C4-2B (cell line): Measurements from ENCODE around the gene BEAN1.

Source experiments
- H3K27ac ChIP-seq: fragments of 450-650 bp; 2 replicates; pipeline ENCODE4 v1.5.1; 2017
- ZFX ChIP-seq: fragments of 450-650 bp; IDR thresholded peaks from 2 replicates; pipeline ENCODE4 v1.6.1; 2017
- TF ChIP-seq, protein P1 (sequence below): fragments of 450-650 bp; conservative IDR thresholded peaks from 2 replicates; pipeline ENCODE4 v1.5.1; 2017; ENCODE audit warnings: mild to moderate bottlenecking

The BEAN1 gene

DNA sequence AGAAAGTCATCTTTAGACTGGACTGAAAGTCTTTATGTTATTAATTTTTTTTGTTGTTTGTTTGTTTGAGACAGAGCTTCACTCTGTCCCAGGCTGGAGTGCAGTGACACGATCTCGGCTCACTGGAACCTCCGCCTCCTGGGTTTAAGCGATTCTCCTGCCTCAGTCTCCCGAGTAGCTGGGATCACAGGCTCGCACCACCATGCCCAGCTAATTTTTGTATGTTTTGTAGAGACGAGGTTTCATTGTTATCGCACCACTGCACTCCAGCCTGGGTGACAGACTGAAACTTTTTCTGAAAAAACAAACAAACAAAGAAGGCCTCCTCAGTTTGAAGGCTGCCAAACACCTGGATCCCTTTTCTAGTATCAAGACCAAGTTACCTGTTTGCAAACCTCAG is 4.7 kb downstream of the BEAN1 start:
- no peak overlapping the region for H3K27ac ChIP-seq
- TF ChIP-seq, protein P1, sequence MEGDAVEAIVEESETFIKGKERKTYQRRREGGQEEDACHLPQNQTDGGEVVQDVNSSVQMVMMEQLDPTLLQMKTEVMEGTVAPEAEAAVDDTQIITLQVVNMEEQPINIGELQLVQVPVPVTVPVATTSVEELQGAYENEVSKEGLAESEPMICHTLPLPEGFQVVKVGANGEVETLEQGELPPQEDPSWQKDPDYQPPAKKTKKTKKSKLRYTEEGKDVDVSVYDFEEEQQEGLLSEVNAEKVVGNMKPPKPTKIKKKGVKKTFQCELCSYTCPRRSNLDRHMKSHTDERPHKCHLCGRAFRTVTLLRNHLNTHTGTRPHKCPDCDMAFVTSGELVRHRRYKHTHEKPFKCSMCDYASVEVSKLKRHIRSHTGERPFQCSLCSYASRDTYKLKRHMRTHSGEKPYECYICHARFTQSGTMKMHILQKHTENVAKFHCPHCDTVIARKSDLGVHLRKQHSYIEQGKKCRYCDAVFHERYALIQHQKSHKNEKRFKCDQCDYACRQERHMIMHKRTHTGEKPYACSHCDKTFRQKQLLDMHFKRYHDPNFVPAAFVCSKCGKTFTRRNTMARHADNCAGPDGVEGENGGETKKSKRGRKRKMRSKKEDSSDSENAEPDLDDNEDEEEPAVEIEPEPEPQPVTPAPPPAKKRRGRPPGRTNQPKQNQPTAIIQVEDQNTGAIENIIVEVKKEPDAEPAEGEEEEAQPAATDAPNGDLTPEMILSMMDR, result no peak
- TF ChIP-seq ZFX, result no peak

DNA sequence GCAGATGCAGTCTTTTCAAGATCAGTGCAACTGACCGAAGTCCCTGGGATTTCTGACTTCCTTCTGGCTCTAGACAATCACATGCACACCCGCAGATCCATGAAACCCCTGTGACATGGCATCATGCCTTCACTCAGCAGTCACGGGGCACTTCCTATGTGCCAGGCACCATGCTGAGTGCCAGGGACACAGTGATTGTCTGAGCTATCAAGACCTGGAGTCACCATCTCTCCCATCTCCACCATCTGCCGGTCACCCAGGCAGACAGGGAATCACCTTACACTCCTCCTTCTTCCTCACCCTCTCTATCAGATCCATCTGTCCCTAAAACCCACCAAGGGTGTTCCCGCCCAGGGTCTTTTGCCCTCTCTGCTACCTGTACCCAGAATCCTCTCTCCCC is 5.3 kb downstream of the BEAN1 start:
- no peak overlapping the region for H3K27ac ChIP-seq
- TF ChIP-seq ZFX, result no peak
- TF ChIP-seq, protein P1, result no peak

DNA sequence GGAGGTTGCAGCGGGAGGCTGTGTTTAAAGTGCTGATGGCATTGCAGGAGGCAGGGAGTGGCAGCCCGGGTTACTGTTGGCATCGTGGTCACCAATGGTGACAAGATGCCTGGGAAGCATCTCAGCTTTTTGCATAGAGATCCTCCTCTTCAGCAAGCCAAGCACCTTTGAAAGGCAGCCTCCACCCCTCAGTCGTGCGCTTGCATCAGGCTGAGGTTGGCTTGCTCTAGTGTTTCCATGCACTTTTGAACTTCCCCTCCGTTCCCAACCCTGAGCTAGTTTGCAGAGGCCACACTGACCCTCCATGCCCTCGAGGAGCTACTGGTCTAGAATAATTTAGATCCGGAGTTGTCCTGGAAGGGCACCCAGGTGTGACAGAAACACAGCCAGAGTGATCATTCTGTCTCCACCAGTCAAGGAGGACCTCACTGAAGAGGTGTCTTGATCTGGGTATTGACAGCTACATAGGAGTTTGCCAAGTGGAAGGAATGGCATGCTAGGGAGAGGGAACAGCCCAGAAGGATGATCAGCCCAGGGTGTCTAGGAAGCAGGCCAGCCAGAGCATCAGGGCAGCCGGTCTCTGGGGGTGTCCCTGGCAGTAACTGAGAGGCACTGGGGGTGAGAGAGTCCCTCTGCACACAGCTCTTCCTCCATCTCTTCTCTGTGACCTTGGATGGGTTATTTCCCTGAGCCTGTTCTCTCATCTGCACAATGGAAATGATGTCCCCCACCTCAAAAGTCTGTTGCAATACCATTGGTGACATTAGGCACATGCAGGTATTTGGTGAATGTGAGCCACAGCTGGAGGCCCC is 7.7 kb downstream of the BEAN1 start:
- H3K27ac ChIP-seq, result no peak overlapping the region
- TF ChIP-seq ZFX, result no peak
- TF ChIP-seq, protein P1, result no peak

DNA sequence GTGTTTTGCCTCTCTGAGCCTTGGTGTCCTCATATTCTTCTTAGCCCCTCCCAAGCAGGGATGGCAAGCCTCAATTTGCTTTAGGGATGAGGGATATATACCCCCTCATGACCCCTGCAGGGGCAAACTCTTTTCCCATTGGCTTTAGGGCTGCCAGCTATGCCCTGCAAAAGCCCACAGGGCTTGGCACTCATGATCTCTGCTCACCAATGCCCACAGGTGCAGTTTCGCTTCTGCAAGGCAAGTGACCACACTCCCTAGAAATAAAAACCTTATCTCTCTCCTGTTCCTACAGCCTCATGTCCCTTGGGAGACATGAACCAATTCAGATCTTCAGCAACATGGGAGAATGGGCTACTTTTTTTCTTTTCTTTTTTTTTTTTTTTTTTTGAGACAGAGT is 8.8 kb downstream of the BEAN1 start:
- no peak overlapping the region for H3K27ac ChIP-seq
- TF ChIP-seq, protein P1, result no peak
- no peak for TF ChIP-seq ZFX

DNA sequence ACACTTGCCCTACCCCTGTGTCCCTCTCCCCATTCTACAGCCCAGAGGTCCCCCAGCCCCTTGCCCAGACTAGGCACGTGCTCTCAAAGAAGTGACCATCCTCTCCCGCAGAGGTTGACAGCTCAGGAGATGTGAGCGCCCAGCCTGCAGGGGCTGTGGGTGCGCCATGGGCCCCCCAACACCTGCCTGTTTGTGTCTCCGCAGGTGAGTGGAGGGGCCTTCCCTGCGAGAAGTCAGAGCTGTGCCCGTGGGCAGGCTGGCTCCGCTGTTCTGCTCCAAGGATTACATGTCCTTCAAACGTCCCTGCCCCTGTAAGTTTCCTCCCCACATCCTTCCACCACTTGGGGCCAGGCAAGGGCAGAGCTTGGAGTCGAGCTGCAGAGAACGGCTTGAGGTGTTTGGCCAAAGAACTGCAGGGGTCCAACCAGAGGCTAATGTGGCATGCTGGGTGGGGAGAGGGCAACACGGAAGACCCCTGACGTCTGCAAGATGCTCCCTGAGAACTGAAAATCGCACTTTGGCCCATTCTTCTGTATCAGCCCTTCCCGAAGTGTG is 10.4 kb downstream of the BEAN1 start:
- no peak for TF ChIP-seq ZFX
- no peak overlapping the region for H3K27ac ChIP-seq

DNA sequence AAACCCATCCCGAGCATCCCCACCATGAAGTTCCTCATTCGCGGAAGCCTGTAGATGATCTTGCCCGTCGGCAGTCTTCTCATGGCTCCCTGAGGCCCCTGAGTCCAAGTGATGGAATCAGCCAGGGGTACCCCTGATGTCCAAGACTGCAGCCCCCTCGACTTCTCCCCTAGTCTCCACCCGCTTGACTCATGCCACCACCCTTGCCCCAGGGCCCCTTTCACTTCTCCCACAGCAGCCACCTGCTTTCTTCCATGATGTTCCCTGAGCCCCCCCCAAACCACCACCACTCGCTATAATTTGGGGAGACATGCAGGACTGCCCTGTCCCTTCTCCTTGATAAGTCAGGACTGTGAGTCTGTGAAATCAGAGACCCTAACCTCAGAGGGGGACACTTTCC is 11.4 kb downstream of the BEAN1 start:
- no peak overlapping the region for H3K27ac ChIP-seq
- TF ChIP-seq ZFX, result no peak
- TF ChIP-seq, protein P1, result no peak

DNA sequence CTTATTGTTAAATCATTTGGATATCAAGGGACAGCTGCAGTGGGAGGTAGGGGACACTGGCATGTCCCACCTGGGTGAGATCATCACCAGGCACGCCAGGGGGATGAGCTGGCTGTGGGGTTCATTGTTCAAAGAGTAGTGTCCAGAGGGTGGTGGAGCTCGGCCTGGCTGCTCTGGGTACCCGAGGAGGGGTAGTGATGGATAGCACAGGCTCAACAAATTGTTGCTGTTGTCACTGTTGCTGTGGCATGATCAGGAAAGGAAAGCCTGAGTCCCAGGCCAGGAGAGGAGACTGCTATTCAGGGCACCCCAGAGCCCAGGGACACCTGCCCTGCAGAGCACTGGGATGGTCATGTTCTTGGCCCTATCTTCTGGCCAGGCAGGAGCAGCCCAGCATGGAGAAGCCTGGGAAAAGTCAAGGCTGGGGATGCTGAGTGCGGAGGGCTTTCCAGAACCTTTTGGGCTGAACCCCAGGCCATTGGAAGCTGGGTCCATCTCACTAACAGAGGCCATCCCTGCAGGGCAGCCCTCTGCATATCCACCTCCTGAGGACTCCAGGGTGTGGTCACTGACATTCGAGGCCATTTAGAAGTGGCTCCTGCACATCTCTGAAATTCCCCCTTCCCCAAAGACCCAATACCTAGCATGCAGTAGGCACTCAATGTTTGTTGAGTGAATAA is 12.1 kb downstream of the BEAN1 start:
- no peak overlapping the region for H3K27ac ChIP-seq
- TF ChIP-seq ZFX, result no peak
- TF ChIP-seq, protein P1, result no peak
